ENCODE results near the gene DONSON.

The DONSON gene

DNA sequence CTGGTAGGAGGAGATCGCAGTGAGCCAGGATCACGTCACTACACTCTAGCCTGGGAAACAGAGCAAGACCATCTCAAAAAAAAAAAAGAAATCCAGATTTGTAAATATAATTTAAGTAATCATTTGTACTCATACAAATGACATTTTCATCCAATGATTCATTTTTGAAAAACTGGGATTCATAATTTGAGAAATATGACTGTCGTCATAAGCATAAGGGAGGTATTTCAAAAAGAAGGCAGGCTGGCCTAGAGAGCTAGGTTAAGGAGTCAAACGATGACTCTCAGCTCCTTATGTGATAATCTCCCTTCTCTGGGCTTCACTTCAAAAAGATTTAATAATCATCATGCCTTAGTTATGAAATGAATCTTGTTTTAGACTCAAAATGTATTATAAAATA, 48.9 kb downstream of the DONSON start:
- no peak overlapping the region for H3K4me3 ChIP-seq (ENCODE audit: low read depth, low read length)
- DNase-seq (ENCODE audit: low read depth) = peak; percentile 42
- TF ChIP-seq, protein P1, sequence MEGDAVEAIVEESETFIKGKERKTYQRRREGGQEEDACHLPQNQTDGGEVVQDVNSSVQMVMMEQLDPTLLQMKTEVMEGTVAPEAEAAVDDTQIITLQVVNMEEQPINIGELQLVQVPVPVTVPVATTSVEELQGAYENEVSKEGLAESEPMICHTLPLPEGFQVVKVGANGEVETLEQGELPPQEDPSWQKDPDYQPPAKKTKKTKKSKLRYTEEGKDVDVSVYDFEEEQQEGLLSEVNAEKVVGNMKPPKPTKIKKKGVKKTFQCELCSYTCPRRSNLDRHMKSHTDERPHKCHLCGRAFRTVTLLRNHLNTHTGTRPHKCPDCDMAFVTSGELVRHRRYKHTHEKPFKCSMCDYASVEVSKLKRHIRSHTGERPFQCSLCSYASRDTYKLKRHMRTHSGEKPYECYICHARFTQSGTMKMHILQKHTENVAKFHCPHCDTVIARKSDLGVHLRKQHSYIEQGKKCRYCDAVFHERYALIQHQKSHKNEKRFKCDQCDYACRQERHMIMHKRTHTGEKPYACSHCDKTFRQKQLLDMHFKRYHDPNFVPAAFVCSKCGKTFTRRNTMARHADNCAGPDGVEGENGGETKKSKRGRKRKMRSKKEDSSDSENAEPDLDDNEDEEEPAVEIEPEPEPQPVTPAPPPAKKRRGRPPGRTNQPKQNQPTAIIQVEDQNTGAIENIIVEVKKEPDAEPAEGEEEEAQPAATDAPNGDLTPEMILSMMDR (conservative IDR thresholded peaks at IDR 0.05; ENCODE audit: low read depth, low read length) = no peak

DNA sequence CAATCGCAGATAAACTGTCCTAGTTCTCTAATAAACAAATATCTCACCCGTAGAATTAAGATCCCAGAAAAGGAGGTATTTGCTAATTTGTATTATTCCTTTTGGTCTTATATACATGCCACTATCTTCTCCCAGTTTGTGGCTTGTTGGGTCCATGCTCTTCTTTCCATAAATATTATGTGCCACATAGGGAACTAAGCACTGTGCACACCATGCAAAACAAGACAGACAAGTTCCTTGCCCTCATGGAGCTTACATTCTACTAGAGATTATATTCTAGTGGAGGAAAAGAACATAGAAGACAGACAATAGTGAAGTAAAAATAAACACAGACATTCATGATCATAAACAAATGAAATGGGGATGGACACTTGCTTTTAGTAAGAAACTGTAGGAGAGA, 51.3 kb downstream of the DONSON start:
- TF ChIP-seq, protein P1 (conservative IDR thresholded peaks at IDR 0.05; ENCODE audit: low read depth, low read length) = no peak

DNA sequence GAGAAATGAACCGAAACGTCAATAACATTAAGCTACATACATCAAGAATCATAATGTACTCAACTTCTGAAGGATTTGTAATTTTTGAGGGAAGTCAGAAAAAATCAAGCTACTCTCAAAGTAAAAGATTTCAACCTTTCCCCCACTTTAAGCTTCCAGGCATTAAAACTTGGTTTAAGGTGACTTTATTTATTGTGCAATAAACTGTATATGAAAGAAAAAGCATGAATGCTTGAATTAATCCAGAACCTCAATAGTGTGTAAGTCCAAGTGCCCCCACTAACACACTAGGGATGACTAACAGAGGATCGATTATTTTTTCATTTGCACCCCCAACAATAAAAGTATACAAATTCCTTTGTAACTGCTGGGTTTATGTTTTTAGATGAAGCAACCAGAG, 57.5 kb downstream of the DONSON start:
- no peak overlapping the region for H3K4me3 ChIP-seq (ENCODE audit: low read depth, low read length)
- TF ChIP-seq, protein P1 (conservative IDR thresholded peaks at IDR 0.05; ENCODE audit: low read depth, low read length) = no peak
- no peak for DNase-seq (ENCODE audit: low read depth)

More for the DNA sequence above, 51.3 kb downstream of the DONSON start:
- DNase-seq (ENCODE audit: low read depth) = no peak
- H3K4me3 ChIP-seq (ENCODE audit: low read depth, low read length) = no peak overlapping the region

Data from choroid plexus epithelial cell (primary cell).